Stimulated activated CD4-positive, alpha-beta T cell treated with anti-CD3 and anti-CD28 coated beads, Interleukin-1b, Interleukin-23, amount 100 ng/mL, for 48 hours (primary cell): ENCODE measurements around the gene ERC1.

Experiments
- DNase-seq: peaks from one replicate; pipeline ENCODE4 v3.0.0-alpha.2; 2020

ERC1 gene

GRCh38 chr12:990661-991349, at the start of gene ERC1:
ERC1 (plus strand) TSS chr12:991223; CDS start chr12:1027904, 36,681 bp downstream.
- DNase-seq: peak; percentile 80

DNA sequence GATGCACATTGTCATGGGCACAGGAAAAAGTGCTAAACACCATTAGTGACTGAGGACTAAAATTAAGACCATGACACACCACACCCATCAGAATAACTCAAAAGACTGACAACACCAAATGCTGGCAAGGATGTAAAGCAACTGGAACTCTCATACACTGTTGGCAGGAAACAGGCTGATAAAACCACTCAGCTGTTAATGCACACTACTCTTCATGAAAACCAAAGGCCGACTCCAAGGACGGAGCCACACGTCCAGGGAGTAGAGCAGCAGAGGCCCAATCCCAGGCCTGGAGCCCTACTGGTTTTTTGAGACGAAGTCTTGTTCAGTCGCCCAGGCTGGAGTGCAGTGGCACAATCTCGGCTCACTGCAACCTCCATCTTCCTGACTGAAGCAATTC, 48.0 kb upstream of the ERC1 start:
- DNase-seq: no peak

GRCh38 chr12:944211-944610, 46.8 kb upstream of the ERC1 start:
- no peak for DNase-seq

GRCh38 chr12:946212-946611, 44.8 kb upstream of the ERC1 start:
- no peak for DNase-seq

- DNase-seq: no peak
Observed at GRCh38 chr12:946631-947030, 44.4 kb upstream of the ERC1 start.

- DNase-seq: no peak
Observed at GRCh38 chr12:948238-948637, 42.8 kb upstream of the ERC1 start.

DNA sequence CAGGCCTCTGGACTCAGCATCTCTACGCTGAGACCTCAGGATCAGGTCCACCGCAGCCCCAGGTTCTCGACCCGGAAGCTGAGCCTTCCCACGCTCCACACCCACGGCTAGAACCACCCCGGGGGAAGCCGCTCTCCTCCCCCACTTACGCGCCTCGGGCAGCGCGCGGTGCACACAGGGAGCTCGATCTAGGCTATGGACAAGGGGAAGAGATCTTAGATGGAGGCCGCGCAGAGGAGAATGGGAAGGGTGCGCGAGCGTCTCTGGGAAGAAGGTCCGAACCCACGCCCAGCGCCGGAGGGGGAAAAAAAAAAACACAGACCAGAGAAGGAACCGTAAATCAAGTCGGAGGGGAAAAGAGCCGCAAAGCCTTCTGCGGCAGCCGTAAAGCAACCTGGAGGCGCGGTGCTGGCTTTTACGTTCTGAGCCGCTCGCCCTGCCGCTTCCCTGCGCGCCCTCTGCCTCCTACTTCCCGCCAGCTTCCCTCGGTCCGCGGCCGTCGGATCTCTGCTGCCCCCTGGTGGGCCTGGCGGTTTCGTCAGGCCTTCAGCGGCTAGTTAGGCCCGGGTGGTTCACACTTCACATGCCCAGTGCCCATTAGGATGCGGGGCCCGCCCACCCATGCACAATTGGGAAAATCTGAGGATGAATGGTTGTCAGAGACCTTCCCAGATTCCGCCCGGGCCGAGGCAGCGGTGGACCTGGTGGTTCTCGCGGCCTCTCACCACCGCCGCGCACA, 41.4 kb upstream of the ERC1 start, which contains the start of gene RAD52:
TSS of gene RAD52 (minus strand) at position 242 of the 739 bp plus-strand sequence. CDS start 16,636 bp downstream, outside the sequence.
- peak; percentile 97 for DNase-seq

GRCh38 chr12:951176-951575, 39.8 kb upstream of the ERC1 start:
- no peak for DNase-seq

DNA sequence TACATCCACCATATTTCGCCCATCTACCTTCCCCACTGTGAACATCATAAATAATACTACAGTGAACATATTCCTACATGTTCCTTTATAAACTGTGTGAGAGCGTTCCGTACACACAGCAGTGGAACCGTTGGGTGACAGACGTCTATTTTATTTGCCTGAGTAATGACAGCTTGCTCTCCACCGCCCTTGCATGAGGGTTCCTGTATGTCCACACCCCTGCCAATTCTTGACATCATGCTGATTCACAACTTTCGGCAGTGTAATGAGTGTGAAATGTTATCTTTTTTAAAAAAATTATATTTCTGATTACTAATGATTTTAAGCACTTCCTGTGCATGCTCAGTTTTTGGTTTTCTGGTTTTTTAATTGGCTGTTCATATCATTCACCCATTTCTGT, 37.2 kb upstream of the ERC1 start:
- DNase-seq: peak; percentile 44

DNA sequence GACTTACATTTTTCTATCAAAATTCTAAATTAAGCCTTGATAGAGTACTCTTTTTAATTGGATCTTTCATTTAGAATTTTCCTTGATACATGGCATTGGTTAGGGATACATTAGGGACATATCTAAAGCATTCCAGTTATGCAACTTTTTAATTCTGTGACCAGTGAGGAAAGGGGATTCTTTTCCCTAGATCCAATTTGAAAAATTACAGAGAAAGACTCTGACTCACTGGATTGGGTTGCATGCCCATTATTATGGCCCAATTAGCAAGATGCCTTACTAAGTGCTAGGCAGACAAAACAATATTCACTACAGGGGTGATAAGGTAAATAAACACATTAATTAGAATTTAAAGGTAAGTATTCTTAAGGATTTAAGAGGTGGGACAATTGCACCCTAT, 36.3 kb upstream of the ERC1 start:
- DNase-seq: no peak

DNA sequence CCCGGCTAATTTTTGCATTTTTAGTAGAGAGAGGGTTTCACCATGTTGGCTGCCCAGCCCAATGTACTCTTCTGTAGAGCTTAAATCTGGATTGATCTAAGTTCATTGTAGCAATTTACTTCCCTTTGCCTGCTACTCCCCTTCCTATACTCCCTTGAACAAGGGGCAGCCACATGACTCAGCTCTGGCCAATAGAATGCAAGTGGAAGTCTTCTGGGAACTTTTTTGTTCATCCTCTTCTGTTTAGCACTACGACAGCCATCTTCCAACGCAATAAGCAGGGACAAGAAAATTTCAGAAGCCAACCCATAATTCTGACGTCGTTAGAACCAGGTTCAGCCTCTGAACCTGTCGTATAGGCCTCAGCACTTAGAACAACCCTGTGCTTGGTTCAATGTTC, 35.1 kb upstream of the ERC1 start:
- DNase-seq: no peak

DNA sequence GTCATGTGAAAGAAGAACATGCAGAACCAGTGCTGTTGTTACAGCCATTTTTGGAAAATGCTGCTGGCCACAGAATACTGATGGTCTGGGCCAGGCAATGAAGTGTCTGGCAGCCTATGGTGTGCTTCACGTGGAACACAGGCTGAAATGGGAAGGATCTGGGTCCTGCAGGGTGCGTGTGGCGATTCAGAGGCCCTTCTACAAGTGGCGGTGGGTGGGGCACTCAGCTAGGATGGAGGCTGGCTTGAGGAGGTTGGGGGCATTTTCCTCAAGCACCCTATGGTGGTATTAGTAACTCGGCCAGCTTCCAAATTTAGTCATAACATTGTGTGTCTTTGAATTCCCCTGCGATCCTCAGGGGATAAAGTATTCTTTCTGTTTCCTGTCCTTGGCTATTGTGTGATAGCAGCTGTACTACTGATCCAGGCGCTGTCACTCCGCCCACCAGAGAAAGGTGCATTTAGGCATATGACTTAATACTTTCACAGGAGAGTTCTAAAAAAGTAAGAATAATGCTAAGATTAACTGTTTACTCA, 32.4 kb upstream of the ERC1 start:
- no peak for DNase-seq

DNA sequence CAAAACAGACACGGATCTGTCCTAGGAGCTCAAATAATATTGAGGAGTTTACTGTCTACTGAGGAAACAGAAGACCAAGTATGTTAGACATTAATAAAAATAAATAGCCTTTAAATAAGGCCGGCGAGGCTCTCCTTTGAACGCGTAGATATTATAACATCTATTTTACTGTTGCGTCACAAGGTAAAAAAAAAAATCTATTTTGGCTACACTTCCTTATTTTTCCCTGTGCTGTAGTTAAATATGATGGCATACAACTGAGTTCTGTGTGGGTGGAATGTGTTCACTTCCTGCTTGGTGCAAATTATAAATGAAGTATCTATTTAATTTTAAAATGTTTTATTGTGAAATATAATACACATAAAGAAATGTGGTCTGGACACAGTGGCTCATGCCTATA, 24.3 kb upstream of the ERC1 start:
- DNase-seq: no peak

GRCh38 chr12:967641-968040, 23.4 kb upstream of the ERC1 start:
- DNase-seq: no peak

- DNase-seq: no peak
Observed at GRCh38 chr12:968545-968944, 22.5 kb upstream of the ERC1 start.

GRCh38 chr12:969821-970220, 21.2 kb upstream of the ERC1 start:
- DNase-seq: no peak

- no peak for DNase-seq
Observed at GRCh38 chr12:971991-972390, 19.0 kb upstream of the ERC1 start.

DNA sequence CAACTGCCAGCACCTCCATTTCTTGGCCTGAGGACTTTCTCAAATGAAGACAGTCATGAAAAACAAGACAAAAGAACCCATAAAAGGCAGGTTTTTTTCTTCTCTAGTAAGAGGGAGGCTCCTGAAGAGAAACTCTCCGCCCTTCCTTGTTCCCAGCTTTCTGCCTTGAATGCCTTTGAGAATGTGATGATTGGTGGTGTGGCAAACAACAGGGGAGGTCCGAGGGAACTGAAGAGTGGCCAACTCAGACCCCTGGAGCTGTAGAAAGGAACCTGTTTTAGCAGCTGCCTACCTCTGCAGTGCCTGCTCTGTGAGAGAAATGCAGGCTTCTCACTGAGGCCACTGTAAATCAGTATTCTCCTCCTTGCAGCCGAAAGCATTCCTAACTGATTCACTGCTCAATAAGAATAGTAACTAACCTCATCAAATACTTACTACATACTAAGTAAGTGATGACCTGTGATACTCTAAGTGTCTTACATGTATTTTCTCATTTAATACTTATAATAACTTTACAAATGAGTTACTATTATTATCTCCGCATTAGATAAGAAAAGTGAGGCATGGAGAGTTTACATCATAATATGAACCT, 16.7 kb upstream of the ERC1 start:
- DNase-seq: no peak

- no peak for DNase-seq
Observed at GRCh38 chr12:976644-977043, 14.4 kb upstream of the ERC1 start.

DNA sequence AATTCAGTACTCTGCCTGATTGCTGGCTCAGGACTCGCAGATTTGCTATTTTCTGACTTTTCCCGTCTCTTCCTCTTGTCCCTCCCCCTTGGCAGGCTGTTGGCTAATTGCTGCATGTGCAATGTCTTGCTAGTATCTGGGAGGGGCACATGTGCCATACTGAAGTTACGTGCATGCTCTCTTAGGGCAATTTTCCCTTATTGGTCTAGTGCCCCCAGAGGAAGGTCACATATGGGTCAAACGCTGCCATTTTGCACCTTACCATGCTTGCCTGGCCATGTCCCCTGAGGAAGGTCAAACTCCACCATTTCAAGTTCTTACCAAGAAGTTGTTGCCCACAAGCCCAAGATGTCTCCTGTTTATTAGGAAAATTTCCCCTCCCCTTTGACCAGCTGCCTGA, 13.9 kb upstream of the ERC1 start:
- no peak for DNase-seq

- no peak for DNase-seq
Observed at GRCh38 chr12:979349-979748, 11.7 kb upstream of the ERC1 start.

DNA sequence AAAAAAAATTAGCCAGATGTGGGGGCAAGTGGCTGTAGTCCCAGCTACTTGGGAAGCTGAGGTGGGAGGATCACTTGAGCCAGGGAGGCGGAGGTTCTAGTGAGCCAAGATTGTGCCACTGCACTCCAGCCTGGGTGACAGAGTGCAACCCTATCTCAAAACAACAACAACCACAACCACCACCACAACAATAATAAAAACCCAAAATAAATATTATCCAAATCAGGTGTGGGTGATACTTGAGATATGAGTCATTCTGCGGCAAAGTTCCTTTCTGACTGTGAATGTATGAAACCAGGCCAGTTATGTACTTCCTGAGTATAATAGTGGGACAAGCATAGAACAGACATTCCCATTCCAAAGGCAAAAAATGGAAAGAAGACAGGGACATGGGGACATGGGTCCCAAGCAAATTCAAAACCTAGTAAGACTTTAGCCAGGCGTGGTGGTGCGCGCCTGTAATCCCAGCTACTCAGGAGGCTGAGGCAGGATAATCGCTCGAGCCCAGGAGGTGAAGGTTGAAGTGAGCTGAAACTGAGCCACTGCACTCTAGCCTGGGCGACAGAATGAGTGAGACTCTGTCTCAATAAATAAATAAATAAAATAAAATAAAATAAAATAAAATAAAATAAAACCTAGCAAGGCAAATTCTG, 9.7 kb upstream of the ERC1 start:
- no peak for DNase-seq

GRCh38 chr12:981961-982360, 9.1 kb upstream of the ERC1 start:
- no peak for DNase-seq
